Testis (tissue), 3 donors: ENCODE measurements around the gene ZNF335. TPM values are rescaled to one million over a fixed set of nuclear protein-coding genes. Genes with fewer than 3 reads are reported as not detected.
A peak's percentile ranks its signal among the peaks of the same experiment; 100 is the strongest.

Experiments
- DNase-seq: peaks from one replicate; pipeline ENCODE4 v3.0.0-alpha.2; 2019
- H3K27ac ChIP-seq, 2 donors: fragments of 200-600 bp; sonication (generic); one replicate each; pipeline ENCODE4 v1.5.1; 2019
- H3K27me3 ChIP-seq: fragments of 200-600 bp; sonication (generic); one replicate; pipeline ENCODE4 v1.5.1; 2019
- H3K36me3 ChIP-seq: fragments of 200-600 bp; sonication (generic); one replicate; pipeline ENCODE4 v1.5.1; 2017; ENCODE audit warnings: low read depth; ENCODE audit errors: missing control alignments
- H3K4me1 ChIP-seq: fragments of 200-600 bp; sonication (generic); one replicate; pipeline ENCODE4 v1.5.1; 2019
- H3K4me3 ChIP-seq, 2 donors: fragments of 200-600 bp; sonication (generic); one replicate each; pipeline ENCODE4 v1.5.1; 2017 to 2019
- H3K9me3 ChIP-seq: fragments of 200-600 bp; sonication (generic); one replicate; pipeline ENCODE4 v1.5.1; 2017
- POLR2A ChIP-seq: fragments of 450-650 bp; IDR thresholded peaks from one replicate; pipeline ENCODE4 v1.6.1; 2017; ENCODE audit warnings: antibody characterized with exemption, mild to moderate bottlenecking, moderate library complexity
- WGBS, 2 donors: methylation state at CpG; one replicate each; pipeline ENCODE4 v1.1.5; 2018; 5-methylcytosine and 5-hydroxymethylcytosine counted together
- intact Hi-C: fragments of 100-400 bp; cut with DNase I; formaldehyde crosslinking; loops from one replicate; pipeline ENCODE4 v1.15.1; 2023; ENCODE audit warnings: low total_unique reads
- polyA plus RNA-seq: library from polyadenylated mRNA; stranded (reverse); fragments of 350-450 nt; fragmentation: Illumina TruSeq; extraction: RNeasy Lipid Tissue Mini Kit (QIAGEN cat#74804); gene quantifications from one replicate; pipeline ENCODE4 v1.2.3, GENCODE V29; 2014; ENCODE audit warnings: low read depth, low replicate concordance; ENCODE audit not compliant: insufficient read depth
- total RNA-seq, 2 donors: library from RNA; depleted of rRNA; stranded (reverse); fragments of >200 nt; gene quantifications; one replicate each; pipeline ENCODE4 v1.2.3, GENCODE V29; 2016
- TF ChIP-seq, protein P1 (sequence below), 3 experiments: fragments of 450-650 bp in 2 of 3; fragments of 200-600 bp in 1 of 3; sonication (generic) in 1 of 3; IDR thresholded peaks; one replicate each; pipeline ENCODE4 v1.5.1; 2016 to 2019; ENCODE audit warnings: antibody characterized with exemption in 3 of 3, mild to moderate bottlenecking in 2 of 3, moderate library complexity in 1 of 3

Gene ZNF335
- total and polyA plus RNA-seq, 3 donors from 2014 or later, result 25.3 to 53.5 (median 50.5) TPM

DNA sequence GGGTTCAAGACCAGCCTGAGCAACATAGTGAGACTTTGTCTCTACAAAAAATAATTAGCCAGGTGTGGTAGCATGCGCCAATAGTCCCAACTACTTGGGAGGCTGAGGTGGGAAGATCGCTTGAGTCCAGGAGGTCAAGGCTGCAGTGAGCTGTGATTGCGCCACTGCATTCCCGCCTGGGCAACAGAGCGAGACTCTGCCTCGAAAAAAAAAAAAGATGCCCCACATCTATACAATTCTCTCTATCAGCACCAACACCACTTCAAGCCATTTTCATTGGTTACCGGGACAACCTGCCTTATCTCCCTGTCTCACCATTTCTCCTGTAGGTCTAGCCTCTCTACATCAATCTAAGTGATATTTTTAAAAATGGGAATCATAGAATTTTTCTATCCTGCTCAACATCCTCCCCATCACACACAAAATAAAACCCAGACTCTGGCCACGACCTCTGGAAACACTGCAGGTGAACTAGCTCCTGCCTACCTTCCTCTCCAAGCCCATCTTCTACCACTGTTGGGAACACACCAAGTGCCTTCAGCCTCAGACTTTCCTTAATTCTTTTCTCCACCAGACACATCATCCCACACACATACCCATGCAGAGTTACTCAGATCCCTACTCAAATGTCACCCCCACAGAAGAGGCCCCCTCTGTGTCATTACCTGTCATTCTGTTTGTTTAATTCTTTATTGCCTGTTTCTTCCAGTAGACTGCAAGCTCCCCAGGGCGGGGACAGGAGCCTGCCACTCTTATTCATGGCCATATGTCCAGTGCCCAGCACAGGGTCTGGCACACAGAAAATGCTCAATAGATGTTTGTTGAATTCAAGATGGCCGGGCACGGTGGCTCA, 50.4 kb downstream of the ZNF335 start:
- no peaks in the 10 kb centered on the region for H3K9me3 ChIP-seq
- peak overlapping the region in 1 of 2 donors; percentile 90 for H3K27ac ChIP-seq
- TF ChIP-seq POLR2A, result no peak
- TF ChIP-seq, protein P1, sequence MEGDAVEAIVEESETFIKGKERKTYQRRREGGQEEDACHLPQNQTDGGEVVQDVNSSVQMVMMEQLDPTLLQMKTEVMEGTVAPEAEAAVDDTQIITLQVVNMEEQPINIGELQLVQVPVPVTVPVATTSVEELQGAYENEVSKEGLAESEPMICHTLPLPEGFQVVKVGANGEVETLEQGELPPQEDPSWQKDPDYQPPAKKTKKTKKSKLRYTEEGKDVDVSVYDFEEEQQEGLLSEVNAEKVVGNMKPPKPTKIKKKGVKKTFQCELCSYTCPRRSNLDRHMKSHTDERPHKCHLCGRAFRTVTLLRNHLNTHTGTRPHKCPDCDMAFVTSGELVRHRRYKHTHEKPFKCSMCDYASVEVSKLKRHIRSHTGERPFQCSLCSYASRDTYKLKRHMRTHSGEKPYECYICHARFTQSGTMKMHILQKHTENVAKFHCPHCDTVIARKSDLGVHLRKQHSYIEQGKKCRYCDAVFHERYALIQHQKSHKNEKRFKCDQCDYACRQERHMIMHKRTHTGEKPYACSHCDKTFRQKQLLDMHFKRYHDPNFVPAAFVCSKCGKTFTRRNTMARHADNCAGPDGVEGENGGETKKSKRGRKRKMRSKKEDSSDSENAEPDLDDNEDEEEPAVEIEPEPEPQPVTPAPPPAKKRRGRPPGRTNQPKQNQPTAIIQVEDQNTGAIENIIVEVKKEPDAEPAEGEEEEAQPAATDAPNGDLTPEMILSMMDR (IDR thresholded peaks at IDR 0.05), result no peak
- 84 to 89% methylated on average over 11 of the region's 11 CpGs for WGBS, 2 donors
- no peaks in the 10 kb centered on the region for H3K36me3 ChIP-seq
- H3K27me3 ChIP-seq, result no peaks in the 10 kb centered on the region
- intact Hi-C loops, result no loop called here
- H3K4me3 ChIP-seq, result no peak overlapping the region
- H3K4me1 ChIP-seq, result peaks cover 60% of the 10 kb centered on the region
- DNase-seq, result no peak

DNA sequence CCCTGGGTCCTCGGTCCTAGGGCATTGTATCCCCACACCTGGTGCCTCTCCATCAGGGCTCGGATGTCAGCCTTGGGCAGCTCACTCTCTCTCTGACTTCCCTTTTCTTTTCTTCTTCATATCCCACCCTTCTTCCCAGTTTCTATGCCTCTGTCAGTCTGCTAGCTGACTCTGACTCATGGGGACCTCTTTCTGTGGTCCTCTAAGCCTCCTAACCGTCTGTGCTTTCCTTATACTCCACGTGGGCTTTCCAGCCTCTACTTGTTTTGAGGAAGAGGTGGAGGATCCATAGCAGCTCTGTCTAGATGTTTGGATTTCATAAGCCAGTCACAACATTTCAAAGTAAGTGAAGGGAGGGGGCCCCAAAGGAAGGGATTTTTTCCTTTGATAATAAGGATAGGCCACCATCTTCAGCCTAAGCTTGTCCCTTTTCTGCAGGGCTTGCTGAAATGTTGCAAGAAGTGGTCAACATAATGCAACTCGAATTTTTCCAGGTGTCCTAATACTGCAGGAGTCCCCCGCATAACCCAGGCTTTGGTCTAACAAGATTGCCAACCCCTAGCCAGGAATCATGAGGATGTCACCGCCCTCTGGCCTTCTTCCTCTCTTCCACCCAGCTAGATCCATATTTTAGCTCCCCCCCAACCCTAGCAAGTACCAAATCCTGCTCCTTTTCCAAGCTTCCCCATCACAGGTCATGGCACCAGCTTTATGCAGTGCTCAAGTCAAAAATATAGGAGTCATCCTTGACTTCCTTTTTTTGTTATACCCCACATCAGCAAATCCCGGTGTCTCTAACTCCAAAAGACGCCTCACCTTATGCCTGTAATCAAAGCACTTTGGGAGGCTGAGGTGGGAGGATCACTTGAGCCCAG, 51.3 kb downstream of the ZNF335 start:
- 73 to 74% methylated on average over 9 of the region's 9 CpGs for WGBS, 2 donors
- intact Hi-C loops, result no loop called here
- no peaks in the 10 kb centered on the region for H3K9me3 ChIP-seq
- no peak overlapping the region for H3K4me3 ChIP-seq
- no peaks in the 10 kb centered on the region for H3K27me3 ChIP-seq
- H3K27ac ChIP-seq, result peak overlapping the region; percentile 61 to 90
- no peaks in the 10 kb centered on the region for H3K36me3 ChIP-seq
- no peak for TF ChIP-seq POLR2A
- H3K4me1 ChIP-seq, result peaks cover 60% of the 10 kb centered on the region
- no peak for DNase-seq

DNA sequence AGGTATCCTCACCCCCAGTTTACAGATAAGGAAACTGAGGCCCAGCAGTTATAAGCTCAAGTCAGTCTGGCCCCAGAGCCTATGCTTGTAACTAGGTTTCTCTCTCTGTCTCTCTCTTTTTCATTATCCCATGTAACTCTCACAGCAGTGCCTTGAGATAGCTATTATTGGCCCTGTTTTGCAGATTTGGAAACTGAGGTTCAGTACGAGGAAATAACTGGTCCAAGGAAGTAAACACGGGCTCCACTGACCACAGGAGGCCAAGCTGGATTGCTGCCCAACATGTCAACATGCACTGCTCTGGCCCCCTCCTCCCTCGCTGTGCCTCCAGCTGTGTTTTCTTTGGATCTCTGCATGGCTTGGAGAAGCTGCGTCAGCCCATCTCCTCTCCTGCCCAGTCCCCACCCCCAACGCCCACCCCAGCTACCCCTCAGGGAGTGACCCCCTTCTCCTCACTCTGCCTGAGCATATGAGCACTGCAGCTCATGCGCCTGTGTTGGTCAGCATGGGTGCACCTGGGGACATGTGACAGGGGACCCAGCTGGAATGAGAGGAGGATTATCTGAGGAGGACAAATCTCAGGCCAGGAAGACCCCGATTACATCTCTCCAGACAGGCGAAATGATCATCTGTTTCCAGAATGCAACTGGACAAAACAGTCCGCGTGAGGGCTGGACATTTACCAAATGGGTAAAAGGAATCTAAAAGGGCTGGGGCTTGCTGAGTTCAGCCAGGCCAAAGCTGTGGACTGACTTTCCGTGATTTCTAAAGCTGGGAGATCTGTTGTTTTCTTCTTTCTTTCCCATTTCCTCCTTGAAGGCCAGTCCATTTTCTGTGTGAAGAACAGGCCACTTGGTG, 52.2 kb downstream of the ZNF335 start:
- no peak overlapping the region for H3K4me3 ChIP-seq
- no peaks in the 10 kb centered on the region for H3K9me3 ChIP-seq
- H3K27ac ChIP-seq, result peak overlapping the region; percentile 61 to 90
- no peaks in the 10 kb centered on the region for H3K27me3 ChIP-seq
- 39 to 50% methylated on average over 10 to 11 of the region's 11 CpGs for WGBS, 2 donors
- peaks cover 52% of the 10 kb centered on the region for H3K4me1 ChIP-seq
- H3K36me3 ChIP-seq, result no peaks in the 10 kb centered on the region
- DNase-seq, result peak; percentile 84
- intact Hi-C loops, result no loop called here
- TF ChIP-seq POLR2A, result no peak
- TF ChIP-seq, protein P1 (IDR thresholded peaks at IDR 0.05), result no peak

DNA sequence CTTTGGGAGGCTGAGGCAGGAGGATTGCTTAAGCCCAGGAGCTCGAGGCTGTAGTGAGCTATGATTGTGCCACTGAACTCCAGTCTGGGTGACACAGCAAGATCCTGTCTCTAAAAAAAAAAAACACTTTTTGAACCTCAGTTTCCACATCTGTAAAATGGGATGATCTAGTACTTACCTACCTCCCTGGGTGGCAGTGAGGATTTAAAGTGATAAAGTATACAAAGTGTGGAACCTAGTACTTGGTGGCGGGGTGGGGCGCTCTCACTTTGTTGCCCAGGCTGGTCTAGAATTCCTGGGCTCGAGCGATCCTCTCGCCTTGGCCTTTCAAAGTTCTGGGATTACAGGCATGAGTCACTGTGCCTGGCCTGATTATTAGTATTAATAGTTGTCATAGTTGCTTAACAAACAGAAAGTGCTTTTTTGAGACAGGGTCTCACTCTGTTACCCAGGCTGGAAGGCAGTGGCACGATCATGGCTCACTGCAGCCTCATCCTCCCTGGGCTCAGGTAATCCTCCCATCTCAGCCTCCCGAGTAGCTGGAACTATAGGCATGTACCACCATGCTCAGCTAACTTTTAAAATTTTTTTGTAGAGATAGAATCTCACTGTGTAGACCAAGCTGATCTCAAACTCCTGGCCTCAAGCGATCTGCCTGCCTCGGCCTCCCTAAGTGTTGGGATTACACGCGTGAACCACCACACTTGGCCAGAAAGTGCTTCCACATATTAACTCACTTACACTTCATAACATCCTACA, 53.0 kb downstream of the ZNF335 start:
- DNase-seq, result no peak

More for the DNA sequence above, 53.0 kb downstream of the ZNF335 start:
- Histone ChIP-seq H3K4me1 (peaks cover 45% of the 10 kb centered on the region), H3K36me3 (no peaks in the 10 kb centered on the region), H3K9me3 (no peaks in the 10 kb centered on the region), H3K27ac (peak overlapping the region; percentile 61 to 90), H3K4me3 (no peak overlapping the region), H3K27me3 (no peaks in the 10 kb centered on the region)
- 81 to 85% methylated on average over 12 of the region's 12 CpGs for WGBS, 2 donors
- TF ChIP-seq, protein P1 (IDR thresholded peaks at IDR 0.05), result no peak
- TF ChIP-seq POLR2A, result no peak
- intact Hi-C loops, result no loop called here
